ENCODE measurements around the gene CTXND1. TPM values are rescaled to one million over a fixed set of nuclear protein-coding genes. Genes with fewer than 3 reads are reported as not detected.

The CTXND1 gene
- total and polyA plus RNA-seq, 2 of the 8 experiments (the other 6 are each of a cell fraction or from before 2014, with no cell fraction given) = 0.03 TPM; not detected in 1

DNA sequence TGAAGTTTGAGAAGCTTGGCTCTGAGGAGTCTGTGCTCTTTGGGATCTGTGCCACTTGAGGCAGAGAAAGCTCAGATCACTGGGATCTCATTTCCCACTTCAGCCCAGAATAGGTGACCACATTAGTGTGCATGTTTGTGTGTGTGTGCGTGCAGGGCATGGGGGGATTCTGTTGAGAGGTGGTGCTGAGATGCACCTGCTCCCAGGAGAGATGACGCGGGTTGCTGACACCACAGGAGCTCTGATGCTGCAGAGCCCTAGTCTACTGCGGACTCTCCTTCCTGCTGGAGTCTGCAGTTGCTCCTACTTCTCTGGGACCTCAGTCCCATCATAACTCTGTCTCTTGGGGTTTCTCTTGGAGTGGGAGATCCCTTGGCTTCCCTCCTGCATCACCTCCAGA lies 14.7 kb upstream of the CTXND1 start (continued):
- no peak for TF ChIP-seq KDM5A (IDR thresholded peaks at IDR 0.05; ENCODE audit: low read length)

Measured in H1 (cell line).